ENCODE data around the gene KCNJ9. TPM values are rescaled to one million over a fixed set of nuclear protein-coding genes. Genes with fewer than 3 reads are reported as not detected.
"Not testable (repeated sequence)": the region's sequence is repeated elsewhere in the genome, so short reads cannot be mapped to it uniquely, and the experiment has no call there.

The KCNJ9 gene
- polyA plus RNA-seq, 3 donors, result not detected

- no peak for DNase-seq
- intact Hi-C loops (cut with micrococcal nuclease), result loop anchor here (5.0 kb wide), 1 partner anchor 33 kb away; the partner anchor contains the start of gene KCNJ9 (in 2 of the 2)
- Histone ChIP-seq H3K4me2 (replicated peaks; ENCODE audit: extremely low read depth, low read length, poor library complexity, severe bottlenecking) (no peak overlapping the region), H4K20me1 (ENCODE audit: insufficient read depth, low read length) (no peaks in the 10 kb centered on the region), H3K9me3 (replicated peaks in 1 of 2; ENCODE audit: control insufficient read depth in 1 of 2, insufficient read depth in 1 of 2, low read length in 2 of 2) (no peaks in the 10 kb centered on the region), H3K9ac (ENCODE audit: insufficient read depth, low read length, poor library complexity, severe bottlenecking) (no peak overlapping the region), H3K36me3 (replicated peaks in 1 of 2; ENCODE audit: control insufficient read depth in 1 of 2, insufficient read depth in 2 of 2, low read length in 2 of 2) (no peaks in the 10 kb centered on the region), H3K4me1 (ENCODE audit: control insufficient read depth in 1 of 2, insufficient read depth in 2 of 2, low read length in 2 of 2) (peaks cover 8 to 10% of the 10 kb centered on the region in 2 donors), H2AFZ (ENCODE audit: insufficient read depth, low read depth, low read length, poor library complexity, severe bottlenecking) (no peak overlapping the region), H3K4me3 (replicated peaks in 1 of 3; ENCODE audit: low read depth in 2 of 3, low read length in 3 of 3) (no peak overlapping the region), H3K79me2 (ENCODE audit: insufficient read depth, low read length) (no peaks in the 10 kb centered on the region), H3K27ac (ENCODE audit: low read depth in 1 of 2, low read length in 2 of 2) (no peak overlapping the region), H3K27me3 (ENCODE audit: control insufficient read depth in 2 of 2, insufficient read depth in 2 of 2, low read length in 2 of 2) (peaks cover 8 to 14% of the 10 kb centered on the region in 2 donors)
- H3K9me3 Mint-ChIP-seq, result no peaks in the 10 kb centered on the region
- peaks cover 13% of the 10 kb centered on the region for H3K4me1 Mint-ChIP-seq
- no peak overlapping the region for H3K27ac Mint-ChIP-seq
- 100% methylated on average over 2 of the region's 3 CpGs for WGBS (ENCODE audit: insufficient coverage)
- H3K27me3 Mint-ChIP-seq (ENCODE audit: low read depth in 3 of 3), result peaks cover 17 to 25% (median 22%) of the 10 kb centered on the region in 3 donors
- no peak overlapping the region for H3K4me3 Mint-ChIP-seq
- no peaks in the 10 kb centered on the region for H3K36me3 Mint-ChIP-seq
- no peak for TF ChIP-seq CTCF (IDR thresholded peaks at IDR 0.05)
These were observed 32.2 kb upstream of the KCNJ9 start for GRCh38 chr1:160049101-160049500.

- peaks cover 13% of the 10 kb centered on the region for H3K4me1 Mint-ChIP-seq
- intact Hi-C loops (cut with micrococcal nuclease); H3K4me3 ChIP-seq (replicated peaks in 1 of 3; ENCODE audit: low read depth in 2 of 3, low read length in 3 of 3): not testable (repeated sequence)
These were observed 31.2 kb upstream of the KCNJ9 start for GRCh38 chr1:160050182-160050581.

More at GRCh38 chr1:160050182-160050581, 31.2 kb upstream of the KCNJ9 start:
- H3K9me3 Mint-ChIP-seq; H3K27ac ChIP-seq (ENCODE audit: low read depth in 1 of 2, low read length in 2 of 2); DNase-seq; H3K27ac Mint-ChIP-seq; H3K79me2 ChIP-seq (ENCODE audit: insufficient read depth, low read length); H3K36me3 Mint-ChIP-seq; H3K4me2 ChIP-seq (replicated peaks; ENCODE audit: extremely low read depth, low read length, poor library complexity, severe bottlenecking); H2AFZ ChIP-seq (ENCODE audit: insufficient read depth, low read depth, low read length, poor library complexity, severe bottlenecking); H3K36me3 ChIP-seq (replicated peaks in 1 of 2; ENCODE audit: control insufficient read depth in 1 of 2, insufficient read depth in 2 of 2, low read length in 2 of 2); H3K9me3 ChIP-seq (replicated peaks in 1 of 2; ENCODE audit: control insufficient read depth in 1 of 2, insufficient read depth in 1 of 2, low read length in 2 of 2); H4K20me1 ChIP-seq (ENCODE audit: insufficient read depth, low read length); H3K9ac ChIP-seq (ENCODE audit: insufficient read depth, low read length, poor library complexity, severe bottlenecking); H3K4me3 Mint-ChIP-seq; H3K4me1 ChIP-seq (ENCODE audit: control insufficient read depth in 1 of 2, insufficient read depth in 2 of 2, low read length in 2 of 2): not testable (repeated sequence)
- peaks cover 8 to 14% of the 10 kb centered on the region in 2 donors for H3K27me3 ChIP-seq (ENCODE audit: control insufficient read depth in 2 of 2, insufficient read depth in 2 of 2, low read length in 2 of 2)
- H3K27me3 Mint-ChIP-seq (ENCODE audit: low read depth in 3 of 3), result peaks cover 20 to 22% (median 21%) of the 10 kb centered on the region in 3 donors
- 82% methylated on average over 1 of the region's 2 CpGs for WGBS (ENCODE audit: insufficient coverage)

Data from CD14-positive monocyte (primary cell).